ENCODE measurements around the gene MYOF. TPM values are rescaled to one million over a fixed set of nuclear protein-coding genes. Genes with fewer than 3 reads are reported as not detected.

The MYOF gene
- total and polyA plus RNA-seq, 10 of the 15 experiments (the other 5 are each of a cell fraction or from before 2014, with no cell fraction given): 0.02 to 0.59 (median 0.17) TPM

GRCh38 chr10:93482145-93482834 is at the start of gene MYOF (continued):
- TF ChIP-seq, protein P1, sequence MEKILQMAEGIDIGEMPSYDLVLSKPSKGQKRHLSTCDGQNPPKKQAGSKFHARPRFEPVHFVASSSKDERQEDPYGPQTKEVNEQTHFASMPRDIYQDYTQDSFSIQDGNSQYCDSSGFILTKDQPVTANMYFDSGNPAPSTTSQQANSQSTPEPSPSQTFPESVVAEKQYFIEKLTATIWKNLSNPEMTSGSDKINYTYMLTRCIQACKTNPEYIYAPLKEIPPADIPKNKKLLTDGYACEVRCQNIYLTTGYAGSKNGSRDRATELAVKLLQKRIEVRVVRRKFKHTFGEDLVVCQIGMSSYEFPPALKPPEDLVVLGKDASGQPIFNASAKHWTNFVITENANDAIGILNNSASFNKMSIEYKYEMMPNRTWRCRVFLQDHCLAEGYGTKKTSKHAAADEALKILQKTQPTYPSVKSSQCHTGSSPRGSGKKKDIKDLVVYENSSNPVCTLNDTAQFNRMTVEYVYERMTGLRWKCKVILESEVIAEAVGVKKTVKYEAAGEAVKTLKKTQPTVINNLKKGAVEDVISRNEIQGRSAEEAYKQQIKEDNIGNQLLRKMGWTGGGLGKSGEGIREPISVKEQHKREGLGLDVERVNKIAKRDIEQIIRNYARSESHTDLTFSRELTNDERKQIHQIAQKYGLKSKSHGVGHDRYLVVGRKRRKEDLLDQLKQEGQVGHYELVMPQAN (conservative IDR thresholded peaks at IDR 0.05): no peak
- TF ChIP-seq MEF2A (IDR thresholded peaks at IDR 0.05; ENCODE audit: insufficient read depth, low read depth, low read length) (peak; percentile 69; the same call in 1 of the 2 replicates), IKZF1 (conservative IDR thresholded peaks at IDR 0.05) (peak; percentile 68), CBFB (IDR thresholded peaks at IDR 0.05; ENCODE audit: low read depth) (0 out of 2 replicates have a peak, but pooled peaks have one; percentile 10), EP300 (IDR thresholded peaks at IDR 0.05; ENCODE audit: borderline replicate concordance in 1 of 2, control insufficient read depth in 1 of 2, low read depth in 2 of 2, low read length in 2 of 2) (peak in 1 of 2 experiments; percentile 52; a peak in 1 of 4 replicates), SPI1 (IDR thresholded peaks at IDR 0.05; ENCODE audit: borderline replicate concordance, insufficient read depth, low read depth, low read length) (peak; percentile 78), HCFC1 (IDR thresholded peaks at IDR 0.05; ENCODE audit: low read length) (no peak), IKZF2 (IDR thresholded peaks at IDR 0.05) (peak; percentile 77 to 82), NFXL1 (IDR thresholded peaks at IDR 0.05; ENCODE audit: borderline replicate concordance) (no peak), BMI1 (IDR thresholded peaks at IDR 0.05; ENCODE audit: borderline replicate concordance) (peak; percentile 61; the same call in 1 of the 2 replicates), EED (IDR thresholded peaks at IDR 0.05; ENCODE audit: low read depth) (peak; percentile 56; the same call in 1 of the 2 replicates), ETV6 (conservative IDR thresholded peaks at IDR 0.05 in 1 of 2, IDR thresholded peaks at IDR 0.05 in 1 of 2; ENCODE audit: borderline replicate concordance in 1 of 2, low read depth in 1 of 2) (no peak; a peak in 1 of 4 replicates)

Measured in GM12878 (cell line).